GM18505 (cell line): Measurements from ENCODE around the gene DYNC1LI2.

Experiments used
- ATAC-seq: cut with Tn5 transposase; IDR thresholded peaks from one replicate; pipeline ENCODE4 v1.9.1; 2021; ENCODE audit not compliant: unreplicated experiment
- POLR2A ChIP-seq: IDR thresholded peaks from 4 replicates; pipeline ENCODE4 v1.6.1; 2011; ENCODE audit warnings: borderline replicate concordance; ENCODE audit not compliant: insufficient read depth, insufficient read length; ENCODE audit errors: extremely low read depth

DYNC1LI2 gene

DNA sequence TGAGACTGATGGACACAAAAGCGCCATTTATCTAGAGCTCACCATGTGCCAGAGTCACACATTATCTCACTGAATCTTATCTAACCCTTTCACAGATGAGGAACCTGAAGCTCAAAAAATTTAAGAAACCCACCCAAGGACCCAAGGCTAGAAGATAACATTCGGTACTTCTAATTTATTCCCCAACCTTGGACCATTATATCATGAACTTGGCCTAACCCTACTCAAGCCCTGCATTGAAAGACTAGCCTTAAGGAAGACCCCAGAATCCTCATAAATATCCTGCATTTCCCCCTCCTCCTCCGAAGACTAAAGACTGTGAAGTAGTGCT is 548 bp upstream of the DYNC1LI2 start:
- no peak for ATAC-seq
- TF ChIP-seq POLR2A = no peak

DNA sequence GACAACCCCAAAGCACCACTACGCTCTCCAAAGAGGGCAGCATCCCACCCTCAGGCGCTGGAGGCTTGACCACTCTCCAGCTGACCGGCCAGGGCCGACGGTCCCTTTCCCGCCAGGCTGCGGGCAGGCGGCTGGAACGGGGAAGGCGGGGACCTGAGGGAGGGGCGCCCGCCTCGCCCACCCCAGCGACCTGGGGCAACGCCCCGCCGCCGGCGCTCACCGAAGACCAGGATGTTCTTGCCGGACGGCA is 431 bp downstream of the DYNC1LI2 start:
- ATAC-seq = peak; percentile 3
- TF ChIP-seq POLR2A = no peak

DNA sequence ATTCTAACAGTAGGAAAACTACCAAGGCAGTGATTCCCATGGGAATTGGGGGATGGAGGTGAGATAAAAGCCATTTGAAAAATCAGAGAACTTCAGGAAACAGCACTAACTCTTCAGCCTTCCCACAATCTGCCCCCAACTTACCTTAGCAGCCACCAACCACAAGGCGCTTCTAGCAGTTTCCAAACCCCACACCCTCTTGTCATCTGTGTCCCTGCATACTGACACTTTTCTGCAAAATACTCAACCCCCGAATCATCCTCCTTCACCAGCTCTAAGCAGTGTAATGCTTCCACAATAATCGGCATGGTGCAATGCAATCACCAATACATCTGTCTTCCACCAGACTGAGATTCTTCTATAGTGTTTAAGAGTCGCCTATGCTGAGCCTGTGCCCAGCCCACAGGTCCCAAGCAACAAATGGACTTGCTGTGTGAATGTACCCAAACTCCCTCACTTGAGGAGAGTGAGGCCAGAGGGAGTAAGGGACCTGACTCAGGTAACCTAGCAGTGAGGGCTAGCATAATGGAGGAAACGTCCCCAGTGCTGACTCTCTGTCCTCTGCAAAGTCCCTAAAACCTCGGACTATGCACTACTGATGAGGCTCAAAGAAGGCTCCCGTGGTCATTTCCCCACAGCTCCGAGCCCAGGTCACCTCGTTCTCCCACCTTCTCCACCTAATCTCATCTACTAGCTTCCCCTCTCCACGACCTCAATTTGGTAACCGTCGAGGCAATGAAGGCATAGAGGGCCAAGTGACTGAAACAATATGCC is 943 bp downstream of the DYNC1LI2 start:
- no peak for TF ChIP-seq POLR2A
- ATAC-seq = no peak

DNA sequence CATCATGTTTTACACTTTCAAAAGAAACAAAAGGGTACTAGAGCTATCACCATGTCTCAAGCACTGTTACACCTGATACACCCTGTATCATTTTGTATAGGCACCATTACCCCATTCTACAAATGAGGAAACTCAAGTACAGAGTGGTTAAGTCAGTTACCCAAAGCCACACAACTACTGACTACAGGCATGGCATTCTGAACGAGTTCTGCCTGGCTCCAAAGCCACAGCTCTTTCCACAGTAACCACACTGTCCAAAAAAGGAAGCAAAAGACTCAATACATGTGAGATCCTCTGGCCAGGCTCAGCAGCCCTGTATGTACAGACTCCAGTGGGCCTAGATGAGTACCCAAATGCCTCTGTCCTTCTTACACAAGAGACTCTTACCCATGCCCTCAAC is 4.7 kb downstream of the DYNC1LI2 start:
- ATAC-seq = peak; percentile 41
- TF ChIP-seq POLR2A = no peak

DNA sequence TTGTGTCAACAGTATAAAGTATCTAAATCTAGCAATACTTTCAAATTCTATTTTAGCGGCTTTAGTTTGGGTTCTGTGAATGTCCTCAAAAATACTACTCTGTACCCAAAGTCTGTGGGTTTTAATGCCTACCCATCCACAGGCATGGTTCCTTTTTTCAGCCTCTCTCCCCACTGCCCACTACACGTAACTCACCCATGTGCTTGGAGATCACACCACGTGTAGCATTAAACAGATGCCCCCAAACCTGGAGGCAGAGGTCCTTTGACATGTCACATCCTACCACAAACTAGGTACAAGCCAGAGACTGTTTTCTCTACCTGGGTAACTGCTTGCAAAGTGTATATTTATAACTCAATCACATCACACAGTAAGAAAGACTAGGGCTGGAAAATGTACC is 5.4 kb downstream of the DYNC1LI2 start:
- no peak for TF ChIP-seq POLR2A
- ATAC-seq = no peak

DNA sequence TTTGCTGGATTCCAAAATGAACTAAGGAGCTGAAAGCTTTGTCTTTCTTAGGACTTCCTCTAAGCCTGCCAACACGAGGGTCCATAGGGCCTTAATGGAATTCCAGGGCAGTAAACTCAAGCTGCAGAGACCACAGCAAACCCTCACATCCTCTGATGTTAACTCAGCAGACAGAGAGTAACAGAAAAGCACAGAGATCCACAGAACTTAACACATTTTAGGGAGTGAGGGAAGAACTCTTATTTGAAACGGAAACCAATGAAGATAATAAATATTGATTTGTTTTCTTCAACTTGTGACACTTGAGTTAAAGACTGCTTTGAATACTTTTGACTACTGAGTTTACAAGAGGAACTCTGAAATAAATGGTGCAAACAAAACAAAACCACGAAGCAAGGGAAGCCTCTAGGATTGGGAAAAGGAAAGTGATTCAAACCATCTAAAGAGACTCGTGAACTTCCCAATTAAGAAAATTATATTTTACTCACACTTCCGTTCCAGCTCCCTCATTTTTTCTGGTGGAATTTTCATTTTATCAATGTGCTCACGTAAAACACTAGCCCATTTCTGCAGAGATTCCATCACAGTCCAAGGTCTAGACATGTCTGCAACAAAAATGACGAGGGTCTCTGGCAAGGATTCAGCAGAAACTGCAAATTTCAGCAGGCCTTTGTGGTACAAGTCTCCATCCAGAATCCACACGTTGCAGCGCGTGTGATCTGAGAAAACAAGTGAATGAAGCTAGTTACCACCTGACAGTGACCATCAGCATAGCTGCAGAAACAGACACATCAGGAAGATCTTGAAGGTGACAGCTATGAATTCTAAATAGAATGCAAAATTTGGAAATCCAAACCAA is 9.2 kb downstream of the DYNC1LI2 start:
- ATAC-seq = no peak
- TF ChIP-seq POLR2A = no peak

DNA sequence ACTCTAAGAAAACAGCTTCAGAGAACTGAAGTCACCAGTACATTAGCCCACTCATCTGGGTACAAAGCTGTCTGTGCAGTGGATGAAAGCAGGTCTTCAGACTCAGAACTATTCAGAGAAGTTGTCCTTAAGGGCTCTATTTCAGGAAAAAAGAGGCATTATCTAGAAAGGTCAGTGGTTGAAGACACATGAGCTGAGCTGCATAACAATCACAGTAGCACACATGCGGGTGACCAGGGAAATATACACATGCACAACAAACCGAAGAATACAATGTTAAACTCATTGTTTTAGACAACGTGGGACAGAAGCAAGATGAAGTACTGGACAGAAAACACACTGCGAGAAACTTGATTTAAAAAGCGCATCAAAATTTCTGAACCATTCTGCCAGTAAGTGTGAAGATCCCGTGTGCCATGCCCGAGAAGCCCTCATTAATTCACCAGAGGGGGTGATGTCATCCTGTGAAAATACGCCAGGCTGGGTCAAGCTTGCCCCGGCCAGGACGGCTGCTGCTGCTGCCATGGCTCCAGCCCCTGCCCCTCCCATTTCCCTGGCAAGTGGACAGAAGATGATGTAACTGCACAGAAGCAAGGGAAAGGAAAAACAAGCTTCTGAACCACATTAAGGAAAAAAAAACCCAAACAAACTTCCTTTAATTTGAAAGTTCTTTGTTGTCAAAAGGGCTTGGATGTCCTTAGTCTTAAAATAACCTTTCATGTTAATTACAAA is 10.1 kb downstream of the DYNC1LI2 start:
- no peak for TF ChIP-seq POLR2A
- ATAC-seq = no peak

DNA sequence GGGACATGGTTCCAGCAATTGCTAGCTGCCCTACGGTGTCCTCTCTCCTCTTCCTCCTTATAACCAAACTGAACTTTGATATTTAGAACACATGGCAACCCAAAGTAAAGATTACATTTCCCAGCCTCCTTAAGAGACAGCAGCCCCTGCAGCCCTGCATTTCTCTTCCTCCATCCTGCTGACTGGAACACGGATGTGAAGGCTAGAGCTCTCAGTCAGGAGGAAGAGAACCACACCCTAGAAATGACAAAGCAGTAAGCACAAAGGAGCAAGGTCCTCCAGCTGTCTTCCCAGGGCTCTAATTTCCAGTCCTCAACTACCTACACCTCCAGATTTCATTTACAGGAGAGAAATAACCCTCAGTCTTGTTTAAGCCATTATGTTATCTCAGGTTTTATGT is 10.9 kb downstream of the DYNC1LI2 start:
- no peak for ATAC-seq

DNA sequence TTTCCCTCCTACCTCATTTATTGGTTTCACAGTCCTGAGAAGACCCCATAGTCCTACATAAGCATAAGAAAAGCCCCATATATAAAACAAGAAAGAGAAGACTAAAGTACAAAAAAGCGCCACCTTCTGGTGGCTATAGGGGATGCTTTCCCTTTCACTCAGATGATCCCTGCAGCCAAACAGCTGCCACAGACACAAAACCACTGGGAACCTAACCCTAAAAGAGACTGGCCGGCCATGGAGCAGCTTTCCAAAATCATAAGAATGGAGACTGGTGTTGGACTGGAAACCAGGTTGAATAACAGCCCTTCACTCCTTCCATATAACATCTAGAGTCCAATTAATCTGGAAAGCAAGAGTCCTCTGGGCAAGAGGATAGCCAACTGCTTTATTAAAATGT is 11.4 kb downstream of the DYNC1LI2 start:
- TF ChIP-seq POLR2A = no peak
- ATAC-seq = no peak

More for the DNA sequence above, 10.9 kb downstream of the DYNC1LI2 start:
- no peak for TF ChIP-seq POLR2A

DNA sequence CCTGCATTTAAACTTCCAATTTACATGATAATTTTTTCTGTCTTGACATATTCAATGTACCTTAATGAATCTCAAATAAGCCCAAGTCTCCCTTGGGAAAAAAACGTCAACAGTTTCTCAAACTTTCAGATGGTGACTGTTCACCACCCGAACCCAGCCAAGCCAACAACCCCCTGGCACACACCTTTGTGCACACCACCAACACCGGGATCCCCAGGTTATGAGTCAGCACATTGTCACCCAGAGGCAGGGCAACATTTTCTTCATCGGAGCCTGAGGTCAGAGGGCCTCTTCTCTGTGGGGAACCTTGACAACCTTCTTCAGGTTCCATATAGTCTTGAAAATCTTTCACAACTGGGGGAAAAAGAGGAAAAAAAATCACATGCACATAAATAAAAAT is 15.5 kb downstream of the DYNC1LI2 start:
- no peak for ATAC-seq
- no peak for TF ChIP-seq POLR2A

DNA sequence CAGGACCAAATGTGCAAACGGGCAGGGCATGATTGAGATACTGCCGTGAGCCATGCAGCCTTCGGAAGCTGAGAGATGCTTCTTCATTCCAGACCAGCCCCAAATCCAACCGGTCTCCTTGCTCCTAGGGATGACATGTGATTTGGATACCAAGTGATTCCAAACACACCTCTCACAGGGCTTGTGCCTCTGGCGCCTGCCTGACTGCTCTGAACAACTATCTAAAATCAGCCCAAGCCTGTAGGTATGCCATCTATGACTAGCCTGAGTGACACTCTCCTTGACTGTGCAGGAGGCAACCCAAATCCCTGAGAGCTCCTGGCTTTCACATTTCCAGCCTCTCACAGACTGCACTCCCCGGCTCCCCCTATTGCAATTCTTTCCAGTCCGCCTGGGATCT is 20.3 kb downstream of the DYNC1LI2 start:
- no peak for TF ChIP-seq POLR2A
- no peak for ATAC-seq

DNA sequence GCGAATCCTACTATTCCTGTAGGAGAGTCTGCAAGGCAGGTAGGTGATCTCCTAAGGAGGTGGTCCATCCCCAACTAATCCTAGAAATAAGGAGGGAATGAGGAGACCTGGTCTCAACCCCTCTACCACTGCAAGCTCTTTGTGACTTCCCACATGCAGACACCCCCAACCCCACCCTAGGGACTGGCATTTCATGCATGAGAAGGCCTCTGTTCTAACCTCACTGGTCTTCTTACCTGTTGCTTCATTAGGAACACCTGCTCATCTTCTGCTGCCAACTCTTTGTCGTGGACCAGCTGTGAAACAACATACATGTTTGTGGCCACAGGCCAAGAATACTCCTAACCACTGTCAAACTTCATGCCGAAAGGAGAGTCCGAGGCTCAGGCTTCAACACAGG is 22.6 kb downstream of the DYNC1LI2 start:
- TF ChIP-seq POLR2A = no peak

DNA sequence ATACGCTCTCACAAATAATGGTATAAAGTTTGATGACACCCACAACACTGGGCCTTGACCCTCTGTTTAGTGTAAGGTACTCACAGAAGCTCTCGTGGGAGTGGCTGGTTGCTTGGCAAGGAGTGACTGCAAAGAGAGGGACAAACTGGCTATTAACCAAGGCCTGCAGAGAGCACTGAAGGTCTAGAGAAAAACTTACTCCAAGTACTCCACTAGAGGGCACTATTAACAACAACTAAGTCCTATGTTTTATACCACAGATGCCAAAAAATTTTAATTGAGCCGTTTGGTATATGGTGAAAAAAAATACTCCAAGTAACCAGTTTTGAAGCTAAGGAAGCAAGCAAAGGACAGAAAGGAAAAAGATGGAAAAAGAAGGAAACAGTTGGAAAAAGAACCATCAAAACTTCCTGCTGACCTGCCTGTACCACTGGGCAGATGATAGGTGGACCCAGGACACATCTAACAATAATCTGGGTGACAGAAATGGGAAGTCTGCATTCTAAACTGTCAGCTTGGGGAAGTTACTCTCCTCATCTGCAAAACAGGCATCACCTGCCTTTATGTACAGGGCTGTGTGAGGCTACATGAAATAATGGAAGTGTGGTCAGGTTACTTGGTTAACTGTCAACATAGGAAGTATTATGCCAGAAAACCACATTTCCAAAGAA is 23.2 kb downstream of the DYNC1LI2 start:
- TF ChIP-seq POLR2A = no peak
- no peak for ATAC-seq

More for the DNA sequence above, 22.6 kb downstream of the DYNC1LI2 start:
- no peak for ATAC-seq
